ENCODE measurements around the gene APLP2. TPM values are rescaled to one million over a fixed set of nuclear protein-coding genes. Genes with fewer than 3 reads are reported as not detected.

APLP2 gene
- total RNA-seq, 2 donors from 2014 or later, result 493 to 557 TPM

DNA sequence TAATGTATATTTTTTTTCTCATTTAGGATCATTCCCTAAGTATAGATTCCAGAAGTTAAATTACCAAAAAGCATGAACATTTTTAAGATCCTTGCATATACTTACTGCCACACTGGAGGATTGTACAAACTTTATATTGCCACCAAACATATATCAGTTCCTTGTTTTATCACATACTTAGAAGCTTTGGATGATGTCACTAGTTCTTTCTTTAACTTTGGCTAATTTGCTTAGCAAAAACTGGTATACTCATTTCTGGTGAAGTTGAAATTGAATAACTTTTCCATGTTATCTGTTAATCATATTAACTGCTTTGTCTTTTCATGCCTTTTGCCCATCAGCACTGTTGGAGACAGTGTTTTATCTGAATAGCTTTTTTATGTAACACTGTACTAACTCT is 35.5 kb upstream of the APLP2 start:
- Histone ChIP-seq H3K9me3 (no peaks in the 10 kb centered on the region), H3K36me3 (no peaks in the 10 kb centered on the region), H3K27me3 (replicated peaks; ENCODE audit: insufficient read depth) (no peaks in the 10 kb centered on the region), H3K4me1 (ENCODE audit: control insufficient read depth in 1 of 2, low read depth in 2 of 2) (no peaks in the 10 kb centered on the region), H3K27ac (no peak overlapping the region), H3K4me3 (no peak overlapping the region)
- TF ChIP-seq CTCF (IDR thresholded peaks at IDR 0.05), result no peak
- ATAC-seq (ENCODE audit: insufficient number of reproducible peaks, low FRiP score, low read depth), result no peak
- DNase-seq (ENCODE audit: low spot score), result no peak

DNA sequence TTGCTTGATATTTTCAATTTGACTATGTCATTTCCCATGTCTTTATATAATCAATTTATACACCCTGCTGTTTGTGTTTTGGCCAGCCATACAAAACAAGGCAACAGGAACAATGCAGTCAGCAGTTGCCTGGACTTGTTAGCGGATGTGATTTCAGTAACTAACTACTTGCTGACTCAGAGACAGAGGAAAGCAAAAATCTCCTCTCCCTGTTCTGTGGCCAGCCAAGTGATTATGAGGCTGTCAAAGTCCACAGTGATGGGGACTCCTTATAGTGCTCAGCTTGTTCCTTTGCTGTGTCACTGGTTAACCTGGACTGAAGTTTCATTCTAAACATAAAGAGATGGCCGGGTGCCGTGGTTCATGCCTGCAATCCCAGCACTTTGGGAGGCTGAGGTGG is 32.6 kb upstream of the APLP2 start:
- Histone ChIP-seq H3K27me3 (replicated peaks; ENCODE audit: insufficient read depth) (no peaks in the 10 kb centered on the region), H3K27ac (no peak overlapping the region), H3K4me3 (no peak overlapping the region), H3K4me1 (ENCODE audit: control insufficient read depth in 1 of 2, low read depth in 2 of 2) (no peaks in the 10 kb centered on the region), H3K9me3 (no peaks in the 10 kb centered on the region), H3K36me3 (no peaks in the 10 kb centered on the region)
- TF ChIP-seq CTCF (IDR thresholded peaks at IDR 0.05), result no peak
- DNase-seq (ENCODE audit: low spot score) (no peak), ATAC-seq (ENCODE audit: insufficient number of reproducible peaks, low FRiP score, low read depth) (no peak)

DNA sequence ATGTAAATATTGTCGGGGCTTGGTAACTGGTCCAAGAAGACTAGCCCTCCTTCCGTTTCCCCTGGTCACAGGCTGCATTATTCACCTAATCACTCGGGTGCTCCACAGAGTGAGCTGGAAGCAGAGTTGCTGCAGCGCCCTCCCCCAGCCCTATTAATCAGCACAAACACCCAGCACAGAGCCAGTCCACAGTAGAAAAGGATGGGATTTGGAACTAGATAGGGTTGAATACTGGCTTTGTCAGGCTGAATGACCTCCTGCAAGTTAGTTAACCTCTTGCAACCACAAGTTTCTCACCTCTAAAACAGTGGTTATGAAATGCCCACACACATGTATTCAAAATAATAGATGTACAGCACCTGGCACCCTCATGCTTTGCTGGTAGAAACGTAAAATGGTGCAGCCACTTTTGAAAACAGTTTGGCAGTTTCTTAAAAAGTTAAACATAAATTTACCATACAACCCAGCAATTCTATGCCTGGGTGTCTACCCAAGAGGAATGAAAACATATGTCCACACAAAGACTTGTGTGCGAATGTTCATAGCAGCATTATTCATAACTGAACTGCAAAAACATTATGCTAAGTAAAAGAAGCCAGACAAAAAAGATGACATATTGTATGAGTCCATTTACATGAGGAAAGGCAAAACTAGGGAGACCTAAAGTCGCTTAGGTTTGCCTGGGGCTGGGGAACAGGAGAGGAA is 31.7 kb upstream of the APLP2 start:
- Histone ChIP-seq H3K36me3 (no peaks in the 10 kb centered on the region), H3K27ac (no peak overlapping the region), H3K27me3 (replicated peaks; ENCODE audit: insufficient read depth) (no peaks in the 10 kb centered on the region), H3K4me1 (ENCODE audit: control insufficient read depth in 1 of 2, low read depth in 2 of 2) (no peaks in the 10 kb centered on the region), H3K9me3 (no peaks in the 10 kb centered on the region), H3K4me3 (no peak overlapping the region)
- no peak for ATAC-seq (ENCODE audit: insufficient number of reproducible peaks, low FRiP score, low read depth)
- DNase-seq (ENCODE audit: low spot score), result no peak
- TF ChIP-seq CTCF (IDR thresholded peaks at IDR 0.05), result no peak

DNA sequence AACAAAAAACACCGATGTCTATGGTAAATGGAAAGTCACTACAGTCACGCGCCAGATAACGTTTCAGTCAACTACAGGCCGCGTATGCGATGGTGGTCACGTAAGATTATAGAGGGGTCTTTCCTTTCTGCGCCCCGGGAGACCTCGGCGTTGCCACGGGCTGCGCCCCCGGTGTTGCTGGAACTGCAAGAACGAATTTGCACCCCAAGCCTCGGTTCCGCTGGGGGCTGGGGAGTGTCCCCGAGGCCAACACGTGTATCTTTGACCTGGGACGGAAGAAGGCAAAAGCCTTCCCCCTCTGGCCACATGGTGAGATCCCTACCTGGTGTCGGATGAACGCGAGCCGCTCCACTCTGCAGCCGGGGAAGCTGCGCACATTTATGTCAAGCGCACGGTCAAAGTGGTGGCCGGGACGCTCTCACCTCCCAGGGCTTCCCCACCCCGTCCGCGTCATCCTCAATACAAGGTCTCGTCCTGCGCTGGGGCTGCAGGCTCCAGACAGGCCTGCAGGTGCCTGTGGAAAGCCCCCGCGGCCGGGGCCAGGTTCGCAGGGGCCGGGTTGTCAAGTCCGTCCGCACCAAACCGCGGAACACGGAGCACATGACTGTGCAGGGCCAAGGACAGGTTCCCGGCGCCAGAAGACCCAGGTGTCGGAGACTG is 29.3 kb upstream of the APLP2 start:
- H3K27me3 ChIP-seq (replicated peaks; ENCODE audit: insufficient read depth), result no peaks in the 10 kb centered on the region
- H3K4me1 ChIP-seq (ENCODE audit: control insufficient read depth in 1 of 2, low read depth in 2 of 2), result no peaks in the 10 kb centered on the region
- ATAC-seq (ENCODE audit: insufficient number of reproducible peaks, low FRiP score, low read depth) (no peak), DNase-seq (ENCODE audit: low spot score) (no peak)
- no peaks in the 10 kb centered on the region for H3K36me3 ChIP-seq
- H3K9me3 ChIP-seq, result no peaks in the 10 kb centered on the region
- no peak overlapping the region for H3K27ac ChIP-seq
- H3K4me3 ChIP-seq, result no peak overlapping the region
- TF ChIP-seq CTCF (IDR thresholded peaks at IDR 0.05), result no peak

DNA sequence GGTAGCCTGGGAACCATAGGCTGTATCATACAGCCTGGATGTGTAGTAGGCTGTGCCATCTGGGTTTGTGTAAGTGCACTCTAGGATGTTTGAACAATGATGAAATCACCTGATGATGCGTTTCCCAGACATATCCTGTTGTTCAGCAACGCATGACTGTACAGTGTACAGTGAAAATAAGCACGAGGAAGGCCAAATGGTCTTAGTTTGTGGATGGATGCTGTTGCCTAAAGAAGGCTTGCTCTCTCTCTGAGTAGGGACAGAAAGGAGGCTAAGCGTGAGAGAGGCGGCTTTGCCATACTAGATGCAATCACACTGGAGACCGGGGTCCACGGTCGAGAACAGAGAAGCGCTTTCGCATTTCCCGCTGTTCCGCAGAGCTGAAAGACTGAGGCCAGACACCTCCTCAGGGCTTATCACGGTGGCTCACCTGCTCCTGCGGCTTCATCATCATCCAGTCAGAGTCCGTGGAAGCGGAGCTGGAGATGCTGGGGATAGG is 27.6 kb upstream of the APLP2 start:
- Histone ChIP-seq H3K27ac (no peak overlapping the region), H3K4me3 (no peak overlapping the region), H3K9me3 (no peaks in the 10 kb centered on the region), H3K36me3 (no peaks in the 10 kb centered on the region), H3K4me1 (ENCODE audit: control insufficient read depth in 1 of 2, low read depth in 2 of 2) (no peaks in the 10 kb centered on the region), H3K27me3 (replicated peaks; ENCODE audit: insufficient read depth) (no peaks in the 10 kb centered on the region)
- TF ChIP-seq CTCF (IDR thresholded peaks at IDR 0.05), result no peak
- DNase-seq (ENCODE audit: low spot score) (no peak), ATAC-seq (ENCODE audit: insufficient number of reproducible peaks, low FRiP score, low read depth) (no peak)

All from thoracic aorta (tissue), 2 donors.